ENCODE measurements around the gene ZNF324. TPM values are rescaled to one million over a fixed set of nuclear protein-coding genes. Genes with fewer than 3 reads are reported as not detected.

ZNF324 gene
- total RNA-seq, 1 experiment from 2014 or later, result 12.7 TPM

- Histone ChIP-seq H3T11ph (ENCODE audit: low read length) (no peak overlapping the region), H4K8ac (replicated peaks; ENCODE audit: insufficient read length, low read depth, low read length) (no peak overlapping the region), H3K23ac (ENCODE audit: insufficient read length, low read depth, low read length) (no peak overlapping the region), H3K79me2 (ENCODE audit: insufficient read depth, low read length) (no peaks in the 10 kb centered on the region), H3K27ac (ENCODE audit: insufficient read length, low read depth, low read length) (no peak overlapping the region), H3K18ac (ENCODE audit: insufficient read length, low read depth, low read length) (no peak overlapping the region), H3K23me2 (ENCODE audit: insufficient read length, low read depth, low read length, poor library complexity, severe bottlenecking) (peaks cover 7% of the 10 kb centered on the region), H2AFZ (ENCODE audit: low read length) (no peak overlapping the region), H4K20me1 (ENCODE audit: control insufficient read depth, insufficient read depth, insufficient read length) (no peaks in the 10 kb centered on the region), H3K56ac (ENCODE audit: insufficient read length, low read depth, low read length) (no peak overlapping the region), H2BK5ac (ENCODE audit: insufficient read length, low read length) (no peak overlapping the region), H3K27me3 (ENCODE audit: insufficient read depth, low read length) (no peaks in the 10 kb centered on the region), H3K14ac (ENCODE audit: insufficient read depth, low read length) (no peak overlapping the region), H2BK20ac (ENCODE audit: low read depth, low read length, poor library complexity, severe bottlenecking) (no peak overlapping the region), H2AK5ac (ENCODE audit: insufficient read length, low read length) (no peak overlapping the region), H3K9me3 (ENCODE audit: control insufficient read depth, low read depth, low read length) (no peaks in the 10 kb centered on the region), H4K5ac (ENCODE audit: insufficient read length, low read depth, low read length) (no peak overlapping the region), H3K4me1 (ENCODE audit: insufficient read depth, low read length) (no peaks in the 10 kb centered on the region), H4K91ac (ENCODE audit: insufficient read length, low read depth, low read length) (no peak overlapping the region), H2BK120ac (ENCODE audit: low read depth, low read length, poor library complexity, severe bottlenecking) (no peak overlapping the region), H2BK15ac (ENCODE audit: low read depth, low read length) (no peak overlapping the region), H3K9ac (ENCODE audit: extremely low read depth, insufficient read length, low read length) (no peak overlapping the region), H3K4me2 (ENCODE audit: insufficient read depth, insufficient read length, low read length) (peak overlapping the region; percentile 43), H3K4ac (ENCODE audit: low read depth, low read length) (no peak overlapping the region), H2BK12ac (ENCODE audit: insufficient read length, low read depth, low read length) (no peak overlapping the region), H3K79me1 (ENCODE audit: insufficient read depth, low read depth, low read length, poor library complexity, severe bottlenecking) (no peaks in the 10 kb centered on the region)
- Mint-ChIP-seq H3K4me3 (peak overlapping the region; percentile 88 to 94), H3K4me1 (peaks cover 9 to 13% of the 10 kb centered on the region in 2 experiments), H3K9me3 (no peaks in the 10 kb centered on the region), H3K36me3 (ENCODE audit: insufficient read depth in 1 of 3, low read depth in 3 of 3) (peaks cover 2 to 19% (median 2%) of the 10 kb centered on the region in 3 experiments), H3K27ac (peak overlapping the region in 1 of 3 experiments; percentile 73; a peak in 2 of 7 replicates), H3K27me3 (ENCODE audit: low read depth) (no peaks in the 10 kb centered on the region; the same call in 1 of the 2 replicates)
- peak; percentile 33 for DNase-seq
- WGBS (ENCODE audit: extremely low coverage, insufficient read length, low lambda C conversion rate), result no CpG with 5 or more reads among the region's 15 CpGs
- TF ChIP-seq CTCF (conservative IDR thresholded peaks at IDR 0.05), result no peak
Observed at GRCh38 chr19:58477130-58477529, 10.2 kb downstream of the ZNF324 start.

Measured in H9 (cell line).